Activated T-cell treated with anti-CD3 and anti-CD28 coated beads, Interleukin-2, amount 50 U/mL, for 48 hours (primary cell): Measurements from ENCODE around the gene BTRC.

Experiments
- DNase-seq, 2 experiments: peaks; one replicate each; pipeline ENCODE4 v3.0.0-alpha.2; 2020

The BTRC gene

DNA sequence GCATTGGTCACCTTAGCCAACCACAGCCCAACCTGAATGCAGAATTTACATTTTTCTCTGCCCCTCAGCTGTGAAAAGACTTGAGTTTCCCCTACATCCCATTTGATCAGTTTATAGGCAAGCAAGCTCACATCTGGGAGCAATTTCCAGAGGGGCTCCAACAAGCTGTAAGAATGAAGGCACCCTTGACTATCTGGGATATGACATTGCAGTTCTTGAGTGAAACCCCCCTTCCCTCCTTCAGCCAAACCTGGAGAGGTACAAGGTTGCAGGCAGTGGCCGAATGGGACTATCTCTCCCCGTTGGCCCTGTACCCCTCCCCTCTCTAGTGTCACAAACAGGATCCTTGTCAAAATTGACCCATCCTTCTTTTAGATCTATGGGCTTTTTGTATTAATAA lies 203.6 kb downstream of the BTRC start:
- no peak for DNase-seq

DNA sequence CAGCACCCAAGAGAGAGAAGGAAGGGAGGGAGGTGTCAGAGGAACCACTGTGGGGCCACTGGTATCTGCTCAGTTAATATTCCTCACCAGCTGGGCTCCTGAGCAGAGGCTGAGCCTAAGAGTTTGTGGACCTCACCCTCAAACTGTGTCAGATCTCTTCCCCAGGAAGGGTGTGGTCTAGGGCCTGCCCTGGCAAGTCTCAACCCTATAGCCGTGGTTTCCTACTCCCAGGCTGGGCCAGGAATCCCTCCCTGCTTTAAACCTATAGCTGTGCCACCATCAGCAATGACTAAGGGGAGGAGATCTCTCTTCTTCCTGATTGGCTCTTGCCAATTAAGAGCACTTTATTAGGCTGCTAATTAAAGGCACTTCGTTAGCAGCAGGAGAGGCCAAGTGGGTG lies 204.2 kb downstream of the BTRC start:
- DNase-seq, result peak in 1 of 2 experiments; percentile 17

DNA sequence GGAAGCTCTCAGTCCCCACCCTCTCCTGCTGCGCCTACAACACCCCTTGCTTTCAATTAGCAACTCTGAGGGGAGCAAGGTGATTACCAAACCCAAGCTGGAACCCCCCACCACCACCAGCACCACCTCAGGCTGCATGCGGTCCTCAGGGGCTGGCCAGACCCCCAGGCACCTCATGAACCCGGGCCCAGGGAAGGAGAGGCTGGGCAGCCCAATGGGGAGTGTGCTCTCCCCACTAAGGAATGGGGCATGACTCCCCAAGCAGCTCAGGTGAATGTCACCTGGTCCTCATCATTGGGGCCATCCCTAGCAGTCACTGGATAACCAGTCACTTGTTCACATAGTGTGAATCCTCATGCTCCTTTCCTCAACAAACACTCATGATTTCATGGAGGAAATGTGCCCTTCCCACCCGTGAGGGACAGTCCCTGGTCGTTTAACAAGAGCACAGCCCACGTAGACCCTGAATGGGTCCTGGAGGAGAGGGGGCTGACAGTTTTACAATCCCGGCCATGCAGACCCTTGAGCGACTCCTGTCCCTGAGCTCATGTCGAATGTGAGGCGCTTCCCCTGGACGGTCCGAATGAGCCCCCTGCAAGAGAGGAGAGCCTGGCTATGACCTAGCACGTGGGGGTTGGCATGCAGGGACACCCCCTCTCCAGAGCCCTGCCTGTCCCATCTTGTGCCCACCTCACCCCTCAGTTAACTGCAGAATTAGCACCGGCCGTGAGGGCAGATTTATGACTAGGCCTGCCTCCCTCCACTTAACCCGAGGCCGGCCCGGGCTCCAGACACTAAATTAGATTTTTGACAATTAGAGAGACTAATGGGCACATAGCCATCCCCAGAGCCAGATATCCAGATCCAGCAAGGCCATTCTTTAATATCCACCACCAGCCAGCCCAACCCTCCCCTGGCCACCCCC lies 205.0 kb downstream of the BTRC start:
- no peak for DNase-seq

DNA sequence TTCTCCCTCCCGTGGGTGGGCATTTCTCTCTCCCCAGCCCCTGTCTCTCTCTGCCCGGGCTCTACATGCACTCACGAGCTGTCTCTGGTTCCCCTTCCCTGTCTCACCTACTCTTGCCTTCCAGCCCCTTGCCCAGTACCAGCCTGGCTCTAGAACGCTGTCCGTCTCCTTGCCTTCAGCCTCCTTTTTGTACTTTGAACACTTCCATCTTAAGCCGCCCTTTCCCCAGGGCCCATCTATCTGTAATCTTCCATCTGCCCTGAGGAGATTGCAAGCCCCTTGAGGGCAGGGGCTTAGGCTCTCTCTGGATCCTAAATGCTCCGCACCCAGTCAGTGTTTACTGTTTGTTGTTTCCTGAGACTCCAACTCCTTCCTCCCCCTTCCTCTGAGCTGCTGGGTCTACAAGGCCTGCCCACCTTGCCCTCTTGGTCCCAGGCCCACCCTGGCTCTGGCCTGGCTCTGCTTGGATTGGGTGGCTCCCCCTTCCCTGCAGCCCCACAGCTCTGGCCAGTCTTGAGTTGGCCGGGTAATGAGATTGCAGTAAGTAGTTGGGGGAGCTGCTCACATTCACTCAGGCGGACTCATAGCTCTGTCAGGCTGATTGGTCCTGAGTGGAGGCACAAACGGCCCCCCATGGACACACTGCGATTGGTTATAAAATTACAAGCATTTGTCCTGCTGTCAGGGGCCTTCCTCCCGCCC lies 205.8 kb downstream of the BTRC start:
- no peak for DNase-seq

DNA sequence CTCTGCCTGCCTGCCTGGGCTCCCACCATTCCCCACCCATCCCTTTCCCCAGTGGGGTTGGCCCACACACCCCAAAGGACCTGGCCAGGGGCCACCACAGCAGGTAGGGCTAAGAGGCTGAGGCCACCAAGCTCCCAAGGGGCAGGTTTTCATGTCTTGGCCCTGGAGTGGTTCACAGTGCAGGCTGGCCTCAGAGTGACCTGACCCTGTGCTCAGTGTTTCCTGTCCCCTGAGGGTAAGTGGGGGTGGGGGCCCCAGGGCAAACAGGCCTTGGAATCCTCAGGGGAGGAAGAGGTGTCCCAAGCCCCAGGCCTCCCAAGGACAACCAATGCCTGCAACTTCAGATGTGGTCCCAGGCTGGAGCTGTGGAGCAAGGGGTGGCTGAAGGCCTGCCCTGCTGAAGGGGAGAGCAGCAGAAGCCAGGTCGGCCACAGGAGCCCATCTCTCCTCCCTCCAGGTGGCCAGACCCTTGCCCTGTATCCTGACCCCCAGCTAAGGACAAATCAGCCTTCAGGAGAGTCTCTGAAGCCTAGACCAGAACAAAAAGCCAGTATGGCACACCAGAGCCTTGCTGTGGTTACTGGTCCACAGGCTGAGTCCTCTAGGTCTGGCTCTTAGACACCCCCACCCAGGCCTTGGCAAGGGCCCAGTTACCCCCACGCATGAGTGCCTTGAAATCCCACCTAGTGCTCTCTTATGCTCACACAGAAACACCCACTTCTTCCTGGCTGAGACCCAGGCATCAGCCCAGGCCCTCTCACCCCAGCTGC lies 206.5 kb downstream of the BTRC start:
- DNase-seq, result no peak

DNA sequence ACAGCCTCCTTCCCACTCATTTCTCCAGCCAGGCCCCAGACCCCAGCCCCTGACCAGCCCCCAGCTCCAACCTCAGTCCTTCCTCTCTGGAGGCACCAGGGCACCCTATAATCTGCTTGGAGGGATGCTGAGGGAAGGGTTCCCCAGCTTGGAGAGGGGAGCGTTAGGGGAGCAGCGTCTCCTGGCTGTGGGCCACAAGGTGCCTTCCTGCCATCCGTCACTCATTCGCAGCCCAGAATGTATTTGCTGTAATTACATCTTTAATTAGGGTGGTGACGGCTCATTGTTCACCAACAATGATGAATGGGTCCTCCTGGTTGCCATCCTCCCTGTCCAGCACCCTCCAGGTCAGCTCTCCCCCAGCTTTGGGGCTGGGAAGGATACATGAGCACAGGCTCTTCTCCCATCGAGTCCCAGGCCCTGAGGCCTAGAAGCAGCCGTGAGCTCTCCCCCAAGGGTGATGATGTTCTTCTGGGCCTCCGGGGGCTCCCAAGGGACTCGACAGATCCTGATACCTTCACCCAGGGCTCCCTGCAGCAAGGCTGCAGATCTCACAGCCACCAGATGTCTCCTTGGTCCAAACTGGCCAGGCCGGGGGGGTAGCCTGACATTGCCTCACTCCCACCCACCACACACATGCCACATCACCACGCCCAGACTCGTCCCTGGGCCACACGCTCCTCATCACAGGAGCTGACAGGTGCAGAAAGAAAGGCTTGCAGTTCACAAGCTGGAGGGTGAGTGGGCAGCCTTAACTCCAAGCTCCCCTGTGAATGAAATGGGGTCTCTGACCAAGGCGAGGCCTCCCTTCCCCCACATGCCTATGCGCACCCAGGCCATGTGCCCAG lies 207.3 kb downstream of the BTRC start:
- no peak for DNase-seq

DNA sequence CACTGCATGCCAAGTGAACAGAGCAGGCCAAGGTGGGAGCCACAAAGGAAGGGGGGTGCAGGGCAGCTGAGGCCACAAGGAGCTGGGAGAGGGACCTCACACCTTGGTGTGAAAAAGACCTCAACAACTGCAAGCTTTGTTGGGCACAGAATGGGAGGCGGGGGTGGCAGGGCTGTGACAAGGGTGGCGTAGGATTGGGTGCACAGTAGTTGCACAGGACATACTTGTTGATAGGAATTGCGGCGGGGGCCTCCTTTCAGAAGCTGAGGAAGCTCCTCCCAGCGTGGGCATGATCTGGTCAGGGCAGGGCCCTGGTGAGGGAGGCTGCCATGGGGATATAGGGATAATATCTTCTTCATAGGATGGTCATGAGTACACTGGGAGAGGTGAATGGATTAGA lies 208.3 kb downstream of the BTRC start:
- no peak for DNase-seq

DNA sequence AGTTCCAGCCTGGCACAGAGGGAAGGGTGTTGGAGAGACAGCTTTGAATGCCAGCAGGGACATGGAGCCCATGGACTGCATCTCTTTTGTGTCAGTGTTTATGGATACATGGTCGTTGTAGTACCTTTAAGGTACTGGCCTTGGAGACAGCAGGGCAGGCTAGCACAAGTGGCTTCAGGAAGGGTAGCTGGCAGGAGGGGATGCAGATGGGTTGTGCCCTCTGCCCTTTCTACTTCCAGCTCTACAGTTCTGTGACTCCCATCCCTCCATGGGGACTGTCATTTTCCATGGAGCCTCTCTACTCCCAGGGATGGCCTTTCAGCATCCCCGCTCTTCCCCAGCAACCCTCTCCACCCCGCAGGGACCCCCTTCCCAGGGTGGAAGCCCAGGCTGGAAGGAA lies 209.0 kb downstream of the BTRC start:
- DNase-seq, result no peak

DNA sequence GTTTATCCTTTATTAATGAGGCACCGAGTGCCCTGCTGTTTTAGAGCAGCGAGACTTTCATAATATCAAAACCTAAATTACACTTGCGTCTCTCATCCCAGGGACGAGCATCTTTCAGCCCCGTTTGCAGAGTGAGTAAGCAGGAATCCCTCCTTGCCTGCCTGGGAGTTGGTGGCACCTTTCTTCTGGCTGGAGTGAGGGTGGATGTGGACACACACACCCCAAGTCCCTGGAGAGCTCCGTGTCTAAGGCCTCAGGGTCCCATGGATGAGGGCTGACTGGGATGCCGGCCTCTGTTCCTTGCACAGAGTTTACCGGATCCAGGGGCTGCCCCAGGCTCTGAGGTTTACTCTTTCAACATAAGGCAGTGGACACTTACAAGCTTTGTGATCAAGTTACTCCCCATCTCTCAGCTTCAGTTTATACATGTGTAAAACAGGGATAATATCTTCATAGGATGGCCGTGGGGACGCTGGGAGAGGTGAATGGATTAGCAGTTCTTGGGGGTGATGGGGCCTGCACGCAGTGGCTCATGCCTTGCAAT lies 209.6 kb downstream of the BTRC start:
- DNase-seq, result no peak

DNA sequence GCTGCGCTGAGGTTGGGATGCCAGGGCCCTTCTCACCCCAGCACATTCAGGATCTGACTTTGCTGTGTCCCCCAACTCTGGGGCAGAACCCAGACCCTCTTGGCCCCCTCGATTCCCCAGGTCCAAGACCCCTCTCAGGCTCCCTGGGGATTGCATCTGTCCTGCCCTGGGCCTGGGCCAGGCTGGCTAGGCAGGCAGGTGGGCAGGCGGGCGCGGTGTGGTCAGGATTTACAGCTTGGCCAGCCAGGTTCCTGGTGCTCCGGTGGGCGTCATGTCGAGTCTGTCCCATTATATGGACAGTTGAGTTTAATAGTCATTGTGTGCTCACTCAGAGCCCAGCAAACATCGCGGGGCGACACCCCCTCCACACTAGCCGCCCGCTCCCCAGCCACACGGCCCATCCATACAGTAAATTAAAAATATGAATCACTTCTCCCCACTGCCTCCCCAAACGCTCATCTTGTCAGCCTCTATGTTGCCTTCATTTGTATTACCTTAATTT lies 210.6 kb downstream of the BTRC start:
- peak in 1 of 2 experiments; percentile 13 for DNase-seq

DNA sequence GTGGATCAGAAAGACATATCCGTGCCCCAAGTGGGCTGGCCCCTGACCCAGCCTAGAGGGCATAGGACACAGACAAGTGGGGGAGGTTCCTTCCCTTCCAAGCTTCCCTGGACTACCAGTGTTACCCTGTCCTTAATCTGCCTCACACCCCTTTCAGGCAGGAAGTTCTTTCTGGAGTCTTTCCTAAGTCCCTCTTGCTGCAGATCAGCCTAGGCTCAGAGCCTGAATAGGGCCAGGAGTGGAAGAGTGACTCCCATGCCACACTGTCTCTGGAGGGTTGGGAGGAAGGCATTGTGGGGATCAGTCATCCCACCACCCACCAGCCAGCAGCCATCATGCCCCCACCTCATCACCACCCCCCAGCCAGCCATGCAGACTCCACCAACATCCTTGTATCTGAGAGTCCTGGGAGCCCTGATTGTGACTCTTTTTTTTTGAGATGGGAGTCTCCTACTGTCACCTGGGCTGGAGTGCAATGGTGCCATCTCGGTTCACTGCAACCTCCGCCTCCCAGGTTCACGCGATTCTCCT lies 211.5 kb downstream of the BTRC start:
- DNase-seq, result no peak

DNA sequence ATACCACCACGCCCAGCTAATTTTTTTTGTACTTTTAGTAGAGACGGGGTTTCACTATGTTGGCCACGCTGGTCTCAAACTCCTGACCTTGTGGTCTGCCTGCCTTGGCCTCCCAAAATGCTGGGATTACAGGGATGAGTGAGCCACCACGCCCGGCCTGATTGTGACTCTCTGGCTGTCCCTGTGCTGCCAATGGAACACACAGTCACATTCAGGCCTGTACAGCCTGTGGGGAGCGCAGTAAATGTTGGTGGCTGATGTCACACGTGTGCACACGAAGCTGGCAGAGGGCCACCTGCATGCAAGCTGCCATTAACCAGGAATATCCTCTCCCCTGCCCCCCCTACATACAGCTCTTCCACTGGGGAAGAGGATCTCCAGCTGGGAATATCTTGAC lies 212.0 kb downstream of the BTRC start:
- no peak for DNase-seq

DNA sequence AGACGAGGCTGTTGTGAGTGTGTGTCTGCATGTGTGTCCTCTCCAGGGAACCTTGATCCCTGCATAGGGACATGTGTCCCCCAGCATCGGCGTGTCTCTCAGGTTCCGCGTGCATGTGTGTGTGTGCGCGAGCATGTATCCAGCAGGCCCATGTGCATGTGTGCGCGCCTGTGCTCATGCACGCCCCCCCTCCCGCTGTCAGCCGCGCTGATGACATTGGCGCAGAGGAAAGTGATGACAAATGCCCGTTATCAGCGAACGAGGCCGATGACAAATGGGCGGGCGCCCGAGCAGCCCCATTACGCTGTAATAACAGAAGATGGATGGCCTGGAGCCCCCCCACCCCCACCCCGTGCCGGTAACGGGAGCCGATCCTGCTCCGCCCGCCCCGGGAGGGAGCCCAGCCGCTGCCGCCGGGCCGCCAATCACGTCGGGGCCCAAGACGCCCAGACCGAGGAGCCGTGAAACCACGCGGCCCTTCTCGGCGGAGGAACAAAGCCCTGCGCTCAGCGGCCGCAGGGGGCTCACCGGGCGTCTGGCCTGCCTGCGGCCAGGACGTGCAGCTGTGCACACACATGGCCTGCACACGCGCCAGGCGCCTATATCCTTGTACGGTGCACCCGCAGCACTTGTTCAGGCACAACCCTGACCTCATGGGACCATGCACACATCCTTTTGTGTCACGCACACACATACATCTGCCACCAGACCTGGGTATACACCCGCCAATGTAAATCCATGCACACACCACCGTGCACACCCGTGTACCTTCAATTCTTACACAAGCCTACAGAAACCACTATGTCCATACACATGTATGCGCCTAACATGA lies 212.6 kb downstream of the BTRC start:
- DNase-seq, result peak in 1 of 2 experiments; percentile 36

DNA sequence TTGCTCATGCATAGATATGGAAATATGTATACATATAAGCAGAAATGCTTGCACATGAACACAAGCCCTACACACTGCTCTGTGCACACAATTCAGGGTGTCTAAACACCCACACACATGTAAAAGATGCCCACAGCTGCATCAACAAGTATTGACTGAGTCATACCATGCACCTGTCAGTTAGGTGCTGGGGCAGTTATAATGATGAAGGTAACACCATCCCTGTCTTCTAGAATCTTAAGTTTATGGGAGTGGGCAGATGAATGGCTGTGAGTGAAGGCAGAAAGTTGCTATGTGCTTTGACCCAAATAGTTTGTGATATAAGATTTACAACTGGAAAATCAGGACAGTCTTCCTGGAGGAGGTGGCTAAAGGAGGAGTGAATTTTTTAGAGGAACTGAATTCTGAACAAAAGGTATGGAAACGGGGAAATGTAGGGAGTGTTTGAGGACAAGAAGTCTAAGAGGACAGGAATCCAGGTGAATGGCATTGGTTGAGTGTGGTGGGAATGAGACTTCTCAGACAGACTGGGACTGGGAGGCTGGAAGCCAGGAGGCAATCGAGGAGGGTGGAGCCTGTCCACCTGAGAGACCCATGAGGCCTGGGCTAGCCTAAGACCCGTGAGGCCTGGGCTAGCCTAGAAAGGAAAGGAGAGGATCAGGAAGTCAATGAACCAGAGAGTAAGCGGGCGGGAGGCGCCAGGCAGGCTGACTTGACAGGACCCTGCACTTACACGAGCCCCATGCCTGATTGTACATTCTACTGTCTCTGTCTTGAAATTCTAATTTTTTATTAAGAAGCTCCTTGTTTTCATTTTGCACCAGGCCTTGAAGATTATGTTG lies 213.4 kb downstream of the BTRC start:
- peak in 1 of 2 experiments; percentile 21 for DNase-seq

DNA sequence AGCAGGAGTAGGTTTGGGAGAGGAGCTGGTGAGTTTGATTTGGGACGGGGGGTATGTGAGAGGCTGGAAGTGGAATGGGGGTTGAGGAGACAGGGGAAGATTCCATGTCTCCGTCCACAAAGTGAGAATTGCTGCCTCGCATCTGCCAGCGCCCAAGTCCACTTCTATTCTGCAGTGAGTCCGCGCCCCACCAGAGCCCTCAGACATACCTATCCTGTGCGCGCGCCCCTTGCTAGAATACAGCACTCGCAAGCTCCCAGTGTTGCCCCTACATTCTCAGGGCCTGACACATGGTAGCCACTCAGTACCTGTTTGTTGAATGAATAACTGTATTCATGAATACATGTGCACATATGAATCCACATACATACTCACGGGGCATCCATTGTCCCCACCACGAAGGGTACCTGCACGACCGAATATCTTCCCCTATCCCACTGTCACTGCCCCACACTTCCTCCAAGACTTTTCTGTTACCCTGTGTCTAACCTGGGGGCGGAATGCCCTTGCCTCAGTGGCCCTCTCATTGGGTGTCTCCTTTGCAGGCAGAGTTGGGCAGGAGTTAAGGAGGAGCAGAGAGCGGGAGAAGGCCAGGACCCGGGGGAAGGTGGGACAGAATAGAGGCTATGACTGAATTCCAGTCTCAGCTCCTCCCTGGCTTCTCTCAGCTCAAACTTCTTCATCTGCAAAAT lies 214.2 kb downstream of the BTRC start:
- no peak for DNase-seq

DNA sequence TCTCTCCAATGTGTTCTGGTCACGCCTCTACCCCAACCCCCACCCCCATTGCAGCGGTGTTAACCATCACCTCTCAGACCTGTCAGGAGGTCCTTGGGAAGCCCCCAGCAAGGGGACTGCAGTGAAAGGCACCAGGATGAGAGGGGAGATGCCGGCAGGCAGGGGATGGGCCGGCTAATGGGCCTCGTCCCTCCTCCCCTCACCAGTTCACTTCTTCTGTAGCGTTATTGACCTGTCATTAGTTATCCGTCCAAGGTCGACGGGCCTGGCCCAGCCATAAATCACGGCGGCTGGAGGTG lies 215.3 kb downstream of the BTRC start:
- no peak for DNase-seq

DNA sequence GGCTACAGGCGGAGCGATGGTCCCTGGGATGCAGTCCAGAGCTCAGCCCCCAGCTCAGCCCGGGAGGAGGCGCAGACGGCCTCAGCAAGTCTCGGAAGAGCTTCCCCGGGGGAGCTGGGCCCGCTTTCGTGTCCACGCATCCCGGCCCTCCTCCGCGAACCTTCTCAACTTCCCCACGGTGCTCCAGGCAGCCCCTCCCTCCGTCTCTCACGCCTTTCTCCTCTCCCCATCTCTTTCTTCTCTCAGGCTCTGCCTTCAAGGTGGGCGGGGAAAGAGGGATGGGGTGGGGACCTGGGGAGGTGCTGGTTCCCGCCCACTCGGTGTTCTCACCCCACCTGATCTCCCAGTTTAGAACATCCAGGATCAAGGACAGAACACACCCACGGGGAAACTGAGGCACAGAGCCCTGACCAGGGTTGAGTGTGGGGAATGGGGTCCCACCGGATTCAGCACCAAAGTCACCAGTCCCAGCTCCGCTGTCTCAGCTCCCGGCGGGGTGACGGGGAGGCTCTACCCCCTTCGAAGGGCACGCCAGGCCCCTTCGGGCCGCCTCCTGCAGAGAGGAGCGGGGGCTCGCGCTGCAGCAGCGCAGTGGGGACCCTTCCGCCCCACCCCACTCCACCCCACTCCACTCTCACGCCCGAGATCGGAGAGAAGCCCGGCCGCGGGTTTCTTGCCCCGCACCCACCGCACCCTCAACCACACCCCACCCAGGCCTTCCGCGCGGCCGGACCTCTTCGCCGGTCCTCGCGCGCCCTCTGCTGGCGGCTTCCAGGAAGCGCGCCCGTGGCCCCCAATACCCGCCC lies 215.9 kb downstream of the BTRC start:
- DNase-seq, result peak; percentile 88 to 92
